DOHH2 (cell line): ENCODE measurements around the gene BBS9.

Source experiments
- H3F3A ChIP-seq: fragments of 200-600 bp; sonication (generic), shearing (Covaris generic); 2 replicates; pipeline ENCODE4 v1.6.0; 2016; ENCODE audit warnings: antibody characterized with exemption, mild to moderate bottlenecking; ENCODE audit not compliant: control insufficient read depth, insufficient read depth
- H3K27ac ChIP-seq: fragments of 200-600 bp; sonication (generic); 2 replicates; pipeline ENCODE4 v1.5.1; 2014; ENCODE audit warnings: low read depth, mild to moderate bottlenecking, low read length, moderate library complexity
- H3K27me3 ChIP-seq: fragments of 200-600 bp; sonication (generic); 2 replicates; pipeline ENCODE4 v1.6.1; 2014; ENCODE audit warnings: mild to moderate bottlenecking, low read length, mixed read lengths; ENCODE audit not compliant: control insufficient read depth
- H3K36me3 ChIP-seq: fragments of 200-600 bp; sonication (generic); 2 replicates; pipeline ENCODE4 v1.6.1; 2014; ENCODE audit warnings: mild to moderate bottlenecking, low read length, moderate library complexity, mixed read lengths; ENCODE audit not compliant: control insufficient read depth
- H3K4me1 ChIP-seq: fragments of 200-600 bp; sonication (generic); 2 replicates; pipeline ENCODE4 v1.6.1; 2014; ENCODE audit warnings: mild to moderate bottlenecking, low read length, mixed read lengths; ENCODE audit not compliant: control insufficient read depth
- H3K4me2 ChIP-seq: fragments of 200-600 bp; sonication (generic); 2 replicates; pipeline ENCODE4 v1.6.0; 2014; ENCODE audit warnings: mild to moderate bottlenecking, low read length, moderate library complexity
- H3K4me3 ChIP-seq: fragments of 200-600 bp; sonication (generic); 2 replicates; pipeline ENCODE4 v1.5.1; 2014; ENCODE audit warnings: mild to moderate bottlenecking, low read length, mixed read lengths
- H3K79me2 ChIP-seq: fragments of 200-600 bp; sonication (generic); 2 replicates; pipeline ENCODE4 v1.6.1; 2014; ENCODE audit warnings: mild to moderate bottlenecking, low read length, mixed read lengths; ENCODE audit not compliant: control insufficient read depth
- H3K9me2 ChIP-seq: fragments of 200-600 bp; sonication (generic); replicated peaks from 2 replicates; pipeline ENCODE4 v1.6.1; 2014; ENCODE audit warnings: mild to moderate bottlenecking, low read length, mixed read lengths; ENCODE audit not compliant: control insufficient read depth
- H3K9me3 ChIP-seq: fragments of 200-600 bp; sonication (generic); 2 replicates; pipeline ENCODE4 v1.6.1; 2014; ENCODE audit warnings: antibody characterized with exemption, low read length, mixed read lengths; ENCODE audit not compliant: control insufficient read depth, insufficient read depth
- H4K20me1 ChIP-seq: fragments of 200-600 bp; sonication (generic); 2 replicates; pipeline ENCODE4 v1.6.0; 2014; ENCODE audit warnings: low read depth, mild to moderate bottlenecking, antibody characterized with exemption, low read length, moderate library complexity; ENCODE audit not compliant: control insufficient read depth, insufficient read depth
- CTCF ChIP-seq: fragments of 200-600 bp; sonication (generic); IDR thresholded peaks from one replicate; pipeline ENCODE4 v1.5.1; 2014; ENCODE audit warnings: antibody characterized with exemption, mild to moderate bottlenecking, low read depth, low read length; ENCODE audit not compliant: poor library complexity, severe bottlenecking
- EZH2phosphoT487 ChIP-seq: fragments of 200-600 bp; sonication (generic); IDR thresholded peaks from 2 replicates; pipeline ENCODE4 v1.6.1; 2017; ENCODE audit warnings: borderline replicate concordance, mild to moderate bottlenecking, antibody characterized with exemption, low read length, moderate library complexity, mixed read lengths

Gene BBS9

GRCh38 chr7:33111614-33112013 lies 17.8 kb upstream of the BBS9 start:
- Histone ChIP-seq H3K36me3 (no peaks in the 10 kb centered on the region), H3K9me2 (no peaks in the 10 kb centered on the region), H4K20me1 (peaks cover 16% of the 10 kb centered on the region), H3K4me2 (no peak overlapping the region), H3K9me3 (no peaks in the 10 kb centered on the region), H3K27ac (no peak overlapping the region), H3F3A (peaks cover 9% of the 10 kb centered on the region; the same call in 1 of the 2 replicates), H3K4me1 (peaks cover 26% of the 10 kb centered on the region), H3K4me3 (no peak overlapping the region), H3K79me2 (peaks cover 25% of the 10 kb centered on the region), H3K27me3 (peaks cover 32% of the 10 kb centered on the region)
- TF ChIP-seq EZH2phosphoT487 (no peak), CTCF (no peak)

DNA sequence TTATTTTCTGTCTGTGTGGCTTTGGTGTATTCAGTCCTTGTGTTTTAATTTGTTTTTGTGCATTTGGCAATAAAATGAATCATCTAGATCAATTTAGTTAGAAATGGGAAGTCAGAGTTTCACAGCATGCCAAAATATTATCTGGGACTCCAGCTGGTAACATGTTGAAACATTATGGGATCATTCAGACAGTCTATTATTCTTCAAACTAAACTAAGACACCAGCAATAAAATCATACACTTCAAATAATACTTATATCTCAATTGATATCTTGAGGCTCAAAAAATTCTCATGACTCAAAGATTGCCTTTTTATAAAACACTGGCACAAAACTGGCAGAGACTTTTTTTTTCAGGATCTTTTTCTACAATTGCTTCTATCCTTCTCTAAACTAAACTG lies 14.4 kb upstream of the BBS9 start:
- no peak for TF ChIP-seq EZH2phosphoT487
- no peak for TF ChIP-seq CTCF
- Histone ChIP-seq H3K9me2 (no peaks in the 10 kb centered on the region), H4K20me1 (no peaks in the 10 kb centered on the region), H3K79me2 (no peaks in the 10 kb centered on the region), H3K4me2 (no peak overlapping the region), H3F3A (0 out of 2 replicates have a peak, but pooled peaks cover 4% of the 10 kb centered on the region), H3K9me3 (peaks cover 10% of the 10 kb centered on the region), H3K27me3 (peaks cover 38% of the 10 kb centered on the region), H3K27ac (no peak overlapping the region), H3K4me1 (peaks cover 4% of the 10 kb centered on the region), H3K4me3 (no peak overlapping the region), H3K36me3 (no peaks in the 10 kb centered on the region)

- H3K79me2 ChIP-seq = no peaks in the 10 kb centered on the region
- TF ChIP-seq CTCF (no peak), EZH2phosphoT487 (no peak)
- no peak overlapping the region for H3K27ac ChIP-seq
- H3K9me3 ChIP-seq = peaks cover 10% of the 10 kb centered on the region
- no peaks in the 10 kb centered on the region for H3F3A ChIP-seq
- no peaks in the 10 kb centered on the region for H4K20me1 ChIP-seq
- H3K4me2 ChIP-seq = no peak overlapping the region
- H3K27me3 ChIP-seq = peaks cover 16% of the 10 kb centered on the region
- H3K4me3 ChIP-seq = no peak overlapping the region
- H3K9me2 ChIP-seq = no peaks in the 10 kb centered on the region
- no peaks in the 10 kb centered on the region for H3K36me3 ChIP-seq
- no peaks in the 10 kb centered on the region for H3K4me1 ChIP-seq
These were observed 11.0 kb upstream of the BBS9 start for GRCh38 chr7:33118383-33118782.
